Putamen (tissue), 1 donor: Measurements from ENCODE around the gene RPL23.
"Not testable (repeated sequence)": the region's sequence is repeated elsewhere in the genome, so short reads cannot be mapped to it uniquely, and the experiment has no call there.

Source experiments
- DNase-seq: peaks from one replicate; pipeline ENCODE4 v3.0.0-alpha.2; 2016; ENCODE audit warnings: low spot score

Gene RPL23

GRCh38 chr17:38867179-38867967 is 13.9 kb upstream of the RPL23 start:
- DNase-seq: peak; percentile 85

GRCh38 chr17:38864636-38865398 is 11.3 kb upstream of the RPL23 start:
- DNase-seq: no peak

- no peak for DNase-seq
Measured at GRCh38 chr17:38861399-38861843, 7.9 kb upstream of the RPL23 start.

GRCh38 chr17:38857271-38857670 is 3.8 kb upstream of the RPL23 start:
- DNase-seq: no peak

- DNase-seq: not testable (repeated sequence)
Measured at GRCh38 chr17:38855101-38855714, 1.7 kb upstream of the RPL23 start.

GRCh38 chr17:38852771-38853291 is 690 bp downstream of the RPL23 start:
- DNase-seq: no peak

GRCh38 chr17:38851434-38851833 is 2.1 kb downstream of the RPL23 start:
- no peak for DNase-seq

GRCh38 chr17:38850374-38850773 is 3.1 kb downstream of the RPL23 start:
- DNase-seq: no peak

GRCh38 chr17:38848939-38849605 is 4.4 kb downstream of the RPL23 start:
- DNase-seq: no peak

GRCh38 chr17:38848557-38848891 is 5.0 kb downstream of the RPL23 start:
- no peak for DNase-seq

GRCh38 chr17:38844261-38844757 is 9.2 kb downstream of the RPL23 start:
- no peak for DNase-seq

- DNase-seq: no peak
Measured at GRCh38 chr17:38825762-38826247, 27.7 kb downstream of the RPL23 start.

GRCh38 chr17:38824899-38825761 is 28.4 kb downstream of the RPL23 start, which contains the start of gene CWC25:
CWC25 (minus strand) TSS chr17:38825321; CDS start chr17:38825183, 138 bp downstream.
- peak; percentile 95 for DNase-seq

- no peak for DNase-seq
Measured at GRCh38 chr17:38815576-38816193, 37.8 kb downstream of the RPL23 start.

- peak; percentile 45 for DNase-seq
Measured at GRCh38 chr17:38809828-38810227, 43.7 kb downstream of the RPL23 start.

- no peak for DNase-seq
Measured at GRCh38 chr17:38800237-38800760, 53.2 kb downstream of the RPL23 start.

GRCh38 chr17:38799501-38800236 is 53.9 kb downstream of the RPL23 start, which contains the start of gene PIP4K2B:
PIP4K2B (minus strand) TSS chr17:38799556; CDS start chr17:38799424, 132 bp downstream.
- peak; percentile 96 for DNase-seq

GRCh38 chr17:38798614-38799500 is 54.7 kb downstream of the RPL23 start:
- DNase-seq: peak; percentile 53
